ENCODE results near the gene FETUB.

- TF ChIP-seq BCL11A (IDR thresholded peaks at IDR 0.05; ENCODE audit: low read depth in 2 of 2, low read length in 2 of 2), result no peak
- no peak for TF ChIP-seq BRCA1 (IDR thresholded peaks at IDR 0.05; ENCODE audit: low read depth, low read length)
- no peak for TF ChIP-seq POU5F1 (IDR thresholded peaks at IDR 0.05; ENCODE audit: low read depth, low read length)
- no peak for TF ChIP-seq POLR2A (IDR thresholded peaks at IDR 0.05; ENCODE audit: control extremely low read depth in 1 of 2, low read depth in 2 of 2, low read length in 2 of 2)
- TF ChIP-seq, protein P1, sequence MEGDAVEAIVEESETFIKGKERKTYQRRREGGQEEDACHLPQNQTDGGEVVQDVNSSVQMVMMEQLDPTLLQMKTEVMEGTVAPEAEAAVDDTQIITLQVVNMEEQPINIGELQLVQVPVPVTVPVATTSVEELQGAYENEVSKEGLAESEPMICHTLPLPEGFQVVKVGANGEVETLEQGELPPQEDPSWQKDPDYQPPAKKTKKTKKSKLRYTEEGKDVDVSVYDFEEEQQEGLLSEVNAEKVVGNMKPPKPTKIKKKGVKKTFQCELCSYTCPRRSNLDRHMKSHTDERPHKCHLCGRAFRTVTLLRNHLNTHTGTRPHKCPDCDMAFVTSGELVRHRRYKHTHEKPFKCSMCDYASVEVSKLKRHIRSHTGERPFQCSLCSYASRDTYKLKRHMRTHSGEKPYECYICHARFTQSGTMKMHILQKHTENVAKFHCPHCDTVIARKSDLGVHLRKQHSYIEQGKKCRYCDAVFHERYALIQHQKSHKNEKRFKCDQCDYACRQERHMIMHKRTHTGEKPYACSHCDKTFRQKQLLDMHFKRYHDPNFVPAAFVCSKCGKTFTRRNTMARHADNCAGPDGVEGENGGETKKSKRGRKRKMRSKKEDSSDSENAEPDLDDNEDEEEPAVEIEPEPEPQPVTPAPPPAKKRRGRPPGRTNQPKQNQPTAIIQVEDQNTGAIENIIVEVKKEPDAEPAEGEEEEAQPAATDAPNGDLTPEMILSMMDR (IDR thresholded peaks at IDR 0.05; ENCODE audit: control extremely low read depth in 1 of 3, insufficient read depth in 1 of 3, low read depth in 1 of 3, low read length in 3 of 3), result no peak
- no peak for TF ChIP-seq PHF8 (conservative IDR thresholded peaks at IDR 0.05; ENCODE audit: low read depth, low read length)
- TF ChIP-seq POLR2AphosphoS5 (IDR thresholded peaks at IDR 0.05; ENCODE audit: low read depth, low read length), result no peak
- no peak for TF ChIP-seq JUND (IDR thresholded peaks at IDR 0.05; ENCODE audit: low read length)
- TF ChIP-seq TAF1 (IDR thresholded peaks at IDR 0.05; ENCODE audit: low read depth, low read length), result no peak
- TF ChIP-seq, protein P2, sequence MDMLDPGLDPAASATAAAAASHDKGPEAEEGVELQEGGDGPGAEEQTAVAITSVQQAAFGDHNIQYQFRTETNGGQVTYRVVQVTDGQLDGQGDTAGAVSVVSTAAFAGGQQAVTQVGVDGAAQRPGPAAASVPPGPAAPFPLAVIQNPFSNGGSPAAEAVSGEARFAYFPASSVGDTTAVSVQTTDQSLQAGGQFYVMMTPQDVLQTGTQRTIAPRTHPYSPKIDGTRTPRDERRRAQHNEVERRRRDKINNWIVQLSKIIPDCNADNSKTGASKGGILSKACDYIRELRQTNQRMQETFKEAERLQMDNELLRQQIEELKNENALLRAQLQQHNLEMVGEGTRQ (IDR thresholded peaks at IDR 0.05; ENCODE audit: low read length), result no peak
- TF ChIP-seq, protein P3, sequence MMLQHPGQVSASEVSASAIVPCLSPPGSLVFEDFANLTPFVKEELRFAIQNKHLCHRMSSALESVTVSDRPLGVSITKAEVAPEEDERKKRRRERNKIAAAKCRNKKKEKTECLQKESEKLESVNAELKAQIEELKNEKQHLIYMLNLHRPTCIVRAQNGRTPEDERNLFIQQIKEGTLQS (IDR thresholded peaks at IDR 0.05; ENCODE audit: insufficient read depth, low read depth, low read length), result no peak
Observed at GRCh38 chr3:186646106-186646505, 5.9 kb downstream of the FETUB start.
